Esophagus squamous epithelium (tissue), 4 donors: ENCODE measurements around the gene SAP30L.

Experiments
- CTCF ChIP-seq, 6 experiments: fragments of 450-650 bp in 4 of 6; fragments of 200-600 bp in 2 of 6; sonication (generic) in 2 of 6; IDR thresholded peaks; one replicate each; pipeline ENCODE4 v1.5.1; 2016 to 2019; ENCODE audit warnings: antibody characterized with exemption in 6 of 6, mild to moderate bottlenecking in 4 of 6, moderate library complexity in 4 of 6
- POLR2A ChIP-seq, 4 donors: fragments of 450-650 bp; IDR thresholded peaks; one replicate each; pipeline ENCODE4 v1.6.1; 2017; ENCODE audit warnings: antibody characterized with exemption in 4 of 4, mild to moderate bottlenecking in 4 of 4, moderate library complexity in 3 of 4

- TF ChIP-seq CTCF (IDR thresholded peaks at IDR 0.05) (no peak), POLR2A (IDR thresholded peaks at IDR 0.05) (no peak)
Measured at GRCh38 chr5:154409230-154409840, 36.5 kb upstream of the SAP30L start.
